ENCODE measurements around the gene TMEM115.

TMEM115 gene

DNA sequence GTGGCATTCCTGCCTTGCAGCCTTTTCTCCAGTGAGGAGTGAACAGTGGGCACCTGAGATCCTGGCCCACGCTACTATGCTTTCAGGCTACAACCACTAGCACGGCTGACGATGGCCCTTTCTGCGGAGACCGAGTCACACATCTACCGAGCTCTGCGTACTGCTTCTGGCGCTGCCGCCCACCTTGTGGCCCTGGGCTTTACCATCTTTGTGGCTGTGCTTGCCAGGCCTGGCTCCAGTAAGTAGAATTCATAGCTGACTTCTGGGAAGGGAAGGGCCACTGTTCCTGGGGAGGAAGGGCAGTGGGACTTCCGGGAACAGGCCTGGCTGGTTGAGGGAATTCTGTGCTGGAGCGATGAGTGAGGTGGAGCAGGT is 8.0 kb downstream of the TMEM115 start:
- DNase-seq: no peak

DNA sequence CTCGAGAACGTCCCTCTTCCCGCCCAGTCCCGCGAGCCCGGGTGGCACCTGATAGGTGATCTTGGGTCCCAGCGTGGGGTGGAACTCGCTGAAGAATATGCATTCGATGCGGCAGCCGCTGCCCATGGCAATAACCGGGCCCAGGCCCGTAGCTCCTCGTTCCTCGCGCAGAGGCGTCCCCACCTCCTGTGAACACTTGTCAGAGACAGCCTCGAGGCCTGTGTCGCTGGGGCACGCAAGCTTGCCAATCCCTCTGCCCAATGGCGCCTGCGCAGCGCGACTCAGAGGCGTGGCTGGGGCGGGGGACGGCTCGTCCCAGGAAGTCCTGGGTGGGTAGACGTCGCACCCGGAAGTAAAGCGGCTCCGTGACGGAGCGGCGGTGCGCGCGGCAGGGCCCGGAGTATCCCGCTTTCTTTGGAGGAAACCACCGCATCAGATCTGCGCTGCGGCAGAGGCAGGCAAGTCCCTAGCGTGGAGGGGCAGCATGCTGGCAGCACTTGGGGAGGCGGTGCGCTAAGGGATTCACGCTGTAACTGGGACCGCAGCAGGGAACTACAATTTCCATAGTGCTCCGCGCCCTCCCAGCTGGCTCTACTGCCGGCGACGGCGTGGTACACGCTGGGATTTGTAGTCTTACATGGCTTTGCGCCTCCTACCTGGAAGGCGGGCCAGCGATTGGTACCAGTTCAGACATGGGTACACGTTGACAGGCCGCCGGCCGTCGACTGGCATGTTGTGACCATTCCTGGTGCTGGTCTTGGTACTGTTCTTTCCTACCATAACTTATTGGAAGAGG is 8.6 kb downstream of the TMEM115 start, which contains the start of the genes CYB561D2 and NPRL2:
Gene CYB561D2 (plus strand): TSS at position 336 of the 796 bp plus-strand sequence. CDS start 572 bp downstream, outside the sequence.
Gene NPRL2 (minus strand): TSS at position 249 of the 796 bp plus-strand sequence. CDS start 123 bp downstream, at position 126.
- DNase-seq: peak; percentile 90

DNA sequence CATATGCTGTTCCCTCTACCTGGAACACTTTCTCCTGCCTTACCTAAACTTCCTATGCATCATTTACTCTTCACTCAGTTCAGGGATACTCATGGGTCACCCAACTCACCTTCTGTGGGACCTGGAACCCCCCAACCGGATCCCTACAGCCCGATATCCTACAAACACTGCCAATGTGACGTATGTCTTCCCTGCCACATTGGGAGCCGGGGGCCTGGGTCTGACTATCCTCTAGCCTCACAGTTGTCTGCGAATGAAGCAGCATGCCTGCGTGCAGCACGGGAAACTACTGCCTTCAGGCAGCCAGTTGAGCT is 9.2 kb downstream of the TMEM115 start:
- DNase-seq: no peak

DNA sequence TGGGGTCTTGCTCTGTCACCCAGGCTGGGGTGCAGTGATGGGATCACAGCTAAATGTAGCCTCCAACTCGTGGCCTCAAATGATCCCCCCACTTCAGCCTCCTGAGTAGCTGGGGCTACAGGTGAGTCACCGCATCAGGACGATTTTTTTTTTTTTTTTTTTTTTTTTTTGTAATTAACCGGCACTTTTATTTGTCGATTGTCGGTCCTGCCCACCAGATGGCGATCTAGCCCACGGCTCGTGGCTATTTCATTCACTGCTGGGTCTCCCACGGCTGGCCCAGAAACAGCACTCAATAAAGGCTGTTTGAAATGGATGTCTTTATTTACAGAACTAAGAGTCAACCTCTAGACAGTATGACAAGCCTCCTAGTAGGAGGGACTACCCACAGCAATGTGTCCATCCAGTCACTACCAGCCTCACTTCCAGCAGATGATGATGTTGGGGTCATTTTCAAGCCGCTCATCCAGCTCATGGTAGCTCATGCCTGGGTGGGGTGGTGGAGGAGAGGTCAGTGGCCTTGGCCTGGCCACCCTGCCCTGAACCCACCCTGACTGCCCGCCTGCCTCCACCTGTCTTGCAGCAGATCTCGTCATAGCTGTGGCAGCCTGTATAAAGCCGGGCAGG is 12.0 kb downstream of the TMEM115 start:
- DNase-seq: peak; percentile 72

DNA sequence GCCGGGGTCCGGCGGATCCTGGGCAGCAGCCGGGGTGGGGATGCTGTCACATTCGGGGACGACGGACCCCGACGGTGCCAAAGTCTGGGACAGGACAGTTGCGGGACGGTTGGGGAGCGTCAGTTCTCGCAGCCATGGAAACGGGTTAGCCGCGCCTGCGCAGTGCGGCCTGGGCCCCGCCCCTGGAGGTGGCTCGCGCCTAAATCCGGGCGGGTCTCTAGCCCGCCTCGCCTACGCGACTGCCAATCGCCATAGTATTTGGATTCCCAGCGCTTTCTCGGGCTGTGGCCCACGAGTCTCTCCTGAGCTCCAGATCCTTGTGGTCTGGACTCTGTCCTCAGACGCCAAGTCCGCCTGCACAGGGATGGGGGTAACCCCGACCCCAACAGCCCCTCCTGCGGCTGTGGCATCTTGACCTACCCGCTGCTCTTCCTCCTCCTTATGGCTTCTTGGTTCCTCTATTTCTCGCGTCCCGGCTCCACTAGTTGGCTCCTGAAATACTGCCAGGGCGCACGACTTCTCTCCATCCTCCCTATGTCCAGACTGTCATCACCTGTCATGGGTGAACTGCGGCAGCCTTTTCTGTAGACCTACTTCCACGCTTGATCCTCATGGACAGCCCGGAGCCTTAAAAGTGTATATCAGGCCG is 13.6 kb downstream of the TMEM115 start, which contains the start of gene ZMYND10:
Gene ZMYND10 (minus strand): TSS at position 147 of the 649 bp plus-strand sequence. CDS start 153 bp downstream, outside the sequence.
- DNase-seq: peak; percentile 64

DNA sequence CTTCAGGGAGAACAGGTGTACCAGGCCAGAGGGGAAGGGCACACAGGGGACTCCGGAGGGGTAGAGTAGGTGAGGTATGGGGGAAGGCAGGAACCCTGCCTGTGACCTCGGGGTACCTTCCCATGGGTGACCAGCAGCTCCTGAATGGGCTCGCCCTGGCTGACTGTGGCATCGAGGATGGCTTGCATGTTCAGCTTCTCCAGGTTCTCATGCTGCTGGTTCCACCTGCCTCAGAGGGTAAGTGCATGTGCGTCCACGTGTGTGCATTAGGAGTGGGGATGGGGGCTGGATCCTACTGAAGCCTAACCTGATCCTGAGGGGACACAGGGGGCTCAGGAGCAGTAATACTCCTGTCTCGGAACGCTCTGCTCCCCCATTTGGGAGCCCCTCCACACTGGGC is 14.3 kb downstream of the TMEM115 start:
- DNase-seq: no peak

DNA sequence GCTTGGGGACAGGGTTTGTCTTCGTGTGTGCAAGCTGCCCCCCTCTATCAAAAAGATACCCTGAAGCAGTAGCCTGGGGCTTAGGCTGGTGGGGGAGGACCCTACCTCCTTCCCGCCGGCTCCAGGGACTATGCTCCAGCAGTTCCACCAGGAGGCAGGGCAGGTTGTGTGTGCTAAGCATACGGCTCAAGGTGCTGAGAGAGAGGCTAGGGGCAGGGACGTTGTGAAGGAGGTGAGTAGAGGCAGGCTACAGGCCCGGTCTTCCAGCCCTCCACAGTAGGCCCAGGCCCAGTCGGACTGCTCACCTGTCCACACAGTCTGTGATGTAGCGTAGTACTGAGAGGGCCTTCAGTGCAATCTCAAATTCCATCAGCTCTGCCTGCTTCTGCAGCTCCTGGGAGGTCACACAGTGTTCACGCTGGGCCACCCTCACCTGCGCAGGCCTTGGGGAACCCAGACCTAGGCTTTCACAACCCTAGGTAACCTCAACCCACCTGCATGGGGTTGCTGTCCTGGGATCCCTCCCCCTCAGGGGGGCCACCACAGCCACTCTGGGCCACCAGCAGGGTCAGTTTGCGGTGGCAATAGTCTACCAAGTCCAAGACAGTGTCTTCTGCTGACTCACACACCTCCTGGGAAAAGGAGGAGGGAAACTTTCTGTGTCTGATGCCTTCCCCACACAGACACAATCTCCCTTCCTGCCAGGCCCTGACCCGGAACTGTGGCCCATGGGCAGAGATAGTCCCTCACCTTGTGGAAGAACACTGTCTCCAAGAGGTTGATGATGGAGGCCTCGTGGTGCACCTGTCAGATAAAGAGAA is 16.3 kb downstream of the TMEM115 start:
- DNase-seq: no peak

DNA sequence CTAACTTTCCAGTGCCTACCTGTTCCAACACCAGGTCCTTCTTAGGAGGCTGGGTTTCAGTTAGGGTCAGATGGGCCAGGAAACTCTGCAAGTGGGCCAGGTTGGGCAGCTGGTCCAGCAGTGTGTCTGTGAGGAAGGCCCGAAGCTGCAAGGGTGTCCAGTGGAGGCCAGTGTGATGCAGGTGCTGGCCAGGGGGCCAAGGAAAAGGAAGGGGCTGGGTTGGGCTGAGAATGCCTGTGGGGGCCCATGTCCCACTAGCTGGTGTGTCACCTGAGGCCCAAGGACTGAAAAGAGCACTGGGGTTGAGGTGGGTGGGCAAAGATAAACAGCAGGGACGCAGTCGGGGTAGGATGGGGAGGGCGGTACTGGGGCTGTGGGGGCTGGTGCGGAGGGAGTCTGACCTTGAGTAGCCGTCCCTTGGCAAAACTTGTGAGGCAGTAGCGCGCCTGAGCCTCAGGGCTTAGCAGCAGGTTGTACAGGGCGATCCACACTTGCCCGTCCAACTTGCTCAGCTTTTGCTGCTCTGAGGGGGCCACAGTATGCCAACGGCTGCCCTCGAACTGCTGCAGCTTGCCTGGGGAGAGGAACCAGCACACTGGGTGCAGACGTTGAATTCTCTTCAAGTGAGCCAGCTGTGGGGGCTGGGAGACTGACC is 17.2 kb downstream of the TMEM115 start:
- DNase-seq: no peak

DNA sequence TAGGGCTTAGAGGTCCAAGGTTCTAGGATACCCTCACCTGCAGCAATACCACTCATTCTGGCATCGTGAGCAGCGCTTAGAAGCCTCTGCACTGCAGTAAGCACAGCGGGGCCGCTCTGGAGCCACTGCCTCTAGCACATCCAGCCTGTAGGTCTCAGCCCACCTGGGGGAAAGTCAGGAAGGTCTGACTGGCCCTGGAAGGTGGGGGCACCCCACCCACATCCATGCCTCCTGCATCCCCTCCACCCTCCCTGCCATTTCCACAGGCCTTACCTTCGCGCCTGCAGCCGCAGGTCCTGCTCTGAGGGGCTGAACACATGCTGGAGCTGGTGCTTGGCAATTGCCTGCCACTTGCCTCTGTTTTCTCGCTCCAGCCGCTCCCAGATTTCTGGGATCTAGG is 17.8 kb downstream of the TMEM115 start:
- no peak for DNase-seq

DNA sequence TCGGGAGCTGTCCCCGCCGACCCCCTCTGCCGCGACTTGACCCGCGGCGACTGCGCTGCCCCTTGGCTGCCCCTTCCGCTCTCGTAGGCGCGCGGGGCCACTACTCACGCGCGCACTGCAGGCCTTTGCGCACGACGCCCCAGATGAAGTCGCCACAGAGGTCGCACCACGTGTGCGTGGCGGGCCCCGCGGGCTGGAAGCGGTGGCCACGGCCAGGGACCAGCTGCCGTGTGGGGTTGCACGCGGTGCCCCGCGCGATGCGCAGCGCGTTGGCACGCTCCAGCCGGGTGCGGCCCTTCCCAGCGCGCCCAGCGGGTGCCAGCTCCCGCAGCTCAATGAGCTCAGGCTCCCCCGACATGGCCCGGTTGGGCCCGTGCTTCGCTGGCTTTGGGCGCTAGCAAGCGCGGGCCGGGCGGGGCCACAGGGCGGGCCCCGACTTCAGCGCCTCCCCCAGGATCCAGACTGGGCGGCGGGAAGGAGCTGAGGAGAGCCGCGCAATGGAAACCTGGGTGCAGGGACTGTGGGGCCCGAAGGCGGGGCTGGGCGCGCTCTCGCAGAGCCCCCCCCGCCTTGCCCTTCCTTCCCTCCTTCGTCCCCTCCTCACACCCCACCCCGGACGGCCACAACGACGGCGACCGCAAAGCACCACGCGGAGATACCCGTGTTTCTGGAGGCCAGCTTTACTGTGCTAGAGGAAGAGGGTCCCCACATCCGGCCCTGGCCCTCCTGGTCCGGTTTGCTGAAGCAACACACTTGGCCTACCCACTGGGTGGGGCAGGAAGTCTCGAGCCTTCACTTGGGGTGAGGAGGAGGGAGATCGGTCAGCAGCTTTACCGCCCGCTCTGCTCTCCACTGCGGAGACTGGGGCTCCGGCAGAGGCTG is 18.6 kb downstream of the TMEM115 start, which contains the start of gene RASSF1:
Gene RASSF1 (minus strand): TSS at position 389 of the 882 bp plus-strand sequence. CDS start 31 bp downstream, at position 358.
- DNase-seq: no peak

DNA sequence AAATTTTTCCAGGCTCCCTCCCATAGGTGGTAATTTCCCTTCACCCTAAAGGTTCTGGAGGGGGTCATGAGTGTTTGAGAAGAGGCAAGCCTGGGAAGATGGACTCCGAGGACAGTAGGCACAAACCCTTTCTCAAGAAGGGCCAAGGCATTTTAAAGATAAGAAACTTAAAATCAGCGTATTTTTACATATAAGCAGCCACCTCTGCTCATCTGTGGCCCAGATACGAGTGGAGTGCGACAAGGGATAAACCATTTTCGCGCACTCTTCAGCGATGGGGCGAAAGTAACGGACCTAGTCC is 19.2 kb downstream of the TMEM115 start:
- DNase-seq: no peak

DNA sequence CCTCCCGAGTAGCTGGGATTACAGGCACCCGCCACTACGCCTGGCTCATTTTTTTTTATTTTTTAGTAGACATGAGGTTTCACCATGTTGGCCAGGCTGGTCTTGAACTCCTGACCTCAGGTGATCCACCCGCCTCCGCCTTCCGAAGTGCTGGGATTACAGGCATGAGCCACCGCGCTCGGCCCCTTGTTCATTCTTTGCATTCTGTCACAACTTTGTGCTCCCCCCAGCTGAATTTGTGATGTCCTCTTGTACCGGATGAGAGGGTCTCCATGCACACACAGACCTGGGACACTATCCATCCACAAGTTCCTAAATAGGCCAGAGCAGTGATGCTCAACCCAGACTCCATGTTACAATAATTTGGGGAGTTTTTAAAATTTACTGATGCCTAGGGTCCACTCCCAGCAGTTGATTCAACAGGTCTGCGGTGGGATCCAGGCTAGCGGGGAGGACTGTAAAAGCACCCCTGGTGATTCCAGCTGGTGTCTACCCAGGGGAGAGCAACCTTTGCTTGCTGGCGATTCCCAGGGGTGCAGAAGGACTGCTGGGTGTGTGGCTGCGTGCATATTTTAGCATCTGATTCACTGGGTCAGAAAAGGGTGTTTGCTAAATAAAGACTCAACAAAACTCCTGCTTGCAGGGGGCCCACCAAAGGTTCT is 19.7 kb downstream of the TMEM115 start:
- no peak for DNase-seq

DNA sequence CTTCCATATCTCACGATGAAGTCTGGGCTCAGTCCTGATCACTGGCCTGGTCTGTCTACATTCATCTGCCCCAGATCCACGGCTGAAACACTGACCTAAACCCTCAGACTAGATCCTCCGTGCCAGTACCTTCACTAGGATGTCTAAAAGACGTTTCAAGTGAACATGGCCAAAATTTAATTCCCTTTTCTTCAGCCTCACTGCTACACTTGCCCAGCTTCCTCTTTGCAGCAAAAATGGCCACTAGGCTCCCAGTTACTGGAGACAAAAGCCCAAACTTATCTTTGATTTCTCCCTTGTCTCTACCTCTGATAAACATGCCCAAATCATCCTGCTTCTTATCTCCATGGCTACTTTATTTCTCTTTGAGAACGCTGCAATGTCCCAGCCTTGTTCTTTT is 20.4 kb downstream of the TMEM115 start:
- no peak for DNase-seq

DNA sequence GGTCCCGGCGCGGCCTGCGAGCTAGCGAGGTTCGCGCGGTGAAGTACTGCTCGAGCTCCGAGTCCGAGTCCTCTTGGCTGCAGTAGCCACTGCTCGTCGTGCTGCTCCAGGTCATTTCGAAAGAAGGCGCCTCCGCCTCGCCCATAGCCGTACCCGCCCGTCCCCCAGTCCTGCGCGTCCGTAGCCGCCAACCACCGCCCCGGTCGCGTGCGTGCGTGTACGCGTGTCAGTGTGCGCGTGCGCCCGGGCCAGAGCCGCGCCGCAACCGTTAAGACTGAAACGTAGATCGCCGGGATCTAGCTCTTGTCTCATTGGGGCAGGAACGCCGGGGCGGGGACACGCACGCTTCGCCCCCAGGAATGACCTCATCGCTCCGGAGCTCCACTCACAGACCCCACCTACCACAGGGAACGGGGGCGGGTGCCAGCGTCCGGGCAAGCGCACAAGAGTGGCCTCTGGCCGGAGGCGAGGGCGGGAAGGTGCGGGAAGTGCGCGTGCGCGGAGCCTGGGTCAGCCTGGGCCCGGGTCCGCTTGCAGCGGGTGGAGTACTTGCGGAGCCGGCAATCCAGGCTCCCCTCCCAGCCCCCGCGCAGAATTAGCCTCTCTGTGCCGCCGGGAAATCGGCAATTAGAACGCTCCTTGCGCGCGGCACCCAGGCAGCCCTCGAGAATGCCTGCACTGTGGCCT is 22.0 kb downstream of the TMEM115 start:
- DNase-seq: peak; percentile 98

DNA sequence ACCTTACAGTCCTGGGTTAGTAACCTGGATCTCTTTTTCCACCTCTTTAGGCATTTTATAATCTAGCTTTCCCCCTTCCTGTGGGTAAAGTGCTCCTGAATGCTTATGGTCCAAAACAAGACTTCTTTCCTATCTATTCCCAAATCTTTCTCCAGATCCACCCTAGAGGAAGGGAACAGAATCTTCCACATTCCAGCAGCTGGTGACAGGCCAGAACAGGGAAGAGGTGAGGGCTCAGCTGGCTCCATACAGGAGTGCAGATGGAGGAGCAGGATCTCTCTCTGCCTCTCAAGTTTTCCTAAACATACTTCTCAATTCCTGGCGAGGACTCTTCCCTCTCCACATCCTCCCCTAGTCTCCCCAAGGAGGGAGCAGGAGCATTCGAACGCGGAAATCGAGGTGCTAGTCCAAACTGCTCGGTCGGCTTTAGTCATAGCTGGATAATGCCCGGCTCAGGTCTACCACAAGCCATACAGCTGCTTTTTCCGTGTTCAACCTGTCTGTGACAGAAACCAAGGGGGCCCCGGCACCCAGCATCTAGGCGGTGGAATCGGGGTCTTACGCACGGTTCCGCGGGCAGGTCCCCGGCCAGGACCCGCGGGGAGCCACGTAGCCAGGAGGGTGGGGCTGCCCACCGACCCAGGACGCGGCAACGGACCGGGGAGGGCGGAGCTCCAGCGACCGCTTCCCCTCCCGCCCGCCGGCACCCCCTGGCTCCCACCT is 22.7 kb downstream of the TMEM115 start:
- no peak for DNase-seq

DNA sequence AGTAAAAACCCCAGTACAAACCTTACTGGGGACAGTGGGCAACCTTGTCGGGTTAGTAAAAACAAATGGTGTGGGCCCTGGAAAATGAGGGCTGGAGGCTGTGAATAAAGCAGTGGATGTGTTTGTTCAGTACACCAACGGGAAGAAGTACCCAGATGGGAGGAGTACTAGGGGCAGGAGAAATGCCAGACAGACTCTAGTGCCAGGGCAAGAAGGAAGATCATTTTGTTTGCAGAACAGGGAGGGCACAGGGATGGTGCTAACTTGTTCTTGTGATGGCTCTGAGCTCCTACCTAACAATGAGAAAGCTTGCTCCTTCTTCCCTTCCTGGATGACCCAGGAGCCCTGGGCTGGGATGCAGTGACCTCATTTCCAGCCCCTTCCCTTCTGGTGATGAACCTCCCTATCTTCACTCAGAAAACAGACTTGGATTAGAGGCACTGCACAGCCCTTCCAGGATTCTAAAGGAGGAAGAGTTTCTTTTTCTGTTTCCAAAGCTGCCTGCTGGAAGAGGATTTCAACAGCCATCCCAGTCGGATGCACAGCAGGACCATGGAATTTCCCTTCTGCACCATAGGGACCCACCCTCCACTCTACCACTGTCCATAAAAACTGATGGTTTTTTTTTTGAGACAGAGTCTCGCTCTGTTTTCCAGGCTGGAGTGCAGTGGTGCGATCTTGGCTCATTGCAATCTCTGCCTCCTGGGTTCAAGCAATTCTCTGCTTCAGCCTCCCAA is 24.8 kb downstream of the TMEM115 start:
- no peak for DNase-seq

DNA sequence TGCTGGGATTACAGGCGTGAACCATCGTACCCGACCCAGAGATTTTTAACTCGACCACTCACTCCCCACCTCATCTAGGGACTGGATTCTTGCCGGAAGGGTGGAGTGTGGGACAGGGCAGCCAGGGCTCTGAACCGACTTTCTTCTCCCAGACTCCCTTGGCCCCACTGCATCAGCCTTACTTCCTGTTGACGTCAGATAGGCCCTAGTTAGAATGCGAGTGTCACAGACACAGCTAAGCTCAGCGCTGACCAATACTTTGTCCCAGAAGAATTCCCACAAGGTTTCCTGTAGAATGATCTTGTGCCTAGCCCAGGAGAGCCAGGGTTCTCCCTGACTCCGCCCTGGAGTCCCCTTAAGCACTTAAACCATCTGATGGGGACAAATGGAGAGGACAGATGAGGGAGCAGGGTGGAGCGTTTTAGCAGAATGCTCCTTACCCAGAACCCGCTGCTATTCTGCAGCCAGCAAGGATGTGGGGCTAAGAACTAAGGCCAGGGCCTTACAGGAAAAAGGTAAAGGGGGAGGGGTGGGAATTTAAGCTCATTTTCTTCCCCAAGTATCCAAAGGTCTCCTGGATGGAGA is 25.5 kb downstream of the TMEM115 start:
- DNase-seq: no peak

DNA sequence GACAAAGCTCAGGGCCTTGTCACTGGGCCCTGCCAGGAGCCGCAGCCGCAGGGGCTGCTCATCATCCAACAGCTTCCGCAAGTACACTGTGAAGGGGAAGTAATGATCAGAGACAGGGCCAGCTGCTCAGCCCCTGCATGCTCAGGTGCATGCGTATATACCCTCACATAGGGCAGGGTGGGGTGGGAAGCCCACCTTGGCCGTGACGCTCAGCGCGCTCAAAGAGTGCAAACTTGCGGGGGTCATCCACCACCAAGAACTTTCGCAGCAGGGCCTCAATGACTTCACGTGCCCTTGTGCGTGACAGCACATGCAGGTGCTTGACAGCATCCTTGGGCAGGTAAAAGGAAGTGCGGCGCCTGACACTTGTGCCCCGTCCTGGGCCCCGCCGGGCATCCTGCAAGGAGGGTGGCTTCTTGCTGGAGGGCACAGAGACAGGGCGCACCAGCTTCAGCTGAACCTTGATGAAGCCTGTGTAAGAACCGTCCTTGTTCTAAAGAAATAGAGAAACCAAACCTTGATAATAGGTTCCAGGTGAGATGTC is 27.9 kb downstream of the TMEM115 start:
- DNase-seq: no peak

All from NCI-H146 (cell line).